Common myeloid progenitor, CD34-positive (primary cell): Measurements from ENCODE around the gene ZNF668.
A peak's percentile ranks its signal among the peaks of the same experiment; 100 is the strongest.

Experiments
- CTCF ChIA-PET: fragments of 350-600 bp; sonication (Branson Sonifier 250); formaldehyde crosslinking; loops from one replicate; lab custom pipeline; 2021; ENCODE audit warnings: antibody characterized with exemption; lab: Charles Lee
- POLR2A ChIA-PET: fragments of 350-600 bp; sonication (Branson Sonifier 250); formaldehyde crosslinking; loops from one replicate; lab custom pipeline; 2021; ENCODE audit warnings: antibody characterized with exemption; lab: Charles Lee
- DNase-seq, 3 donors: peaks; one replicate each; pipeline versions ENCODE4 v3.0.0 to v3.0.0-alpha.2; 2013
- H3K27ac ChIP-seq, 2 experiments: 1 replicate in 1 of 2; 2 replicates in 1 of 2; pipeline ENCODE4 v1.7.0; 2013; ENCODE audit warnings: inconsistent platforms in 2 of 2, low read length in 2 of 2, mild to moderate bottlenecking in 2 of 2, low read depth in 1 of 2, moderate library complexity in 1 of 2; ENCODE audit not compliant: severe bottlenecking in 2 of 2, insufficient read depth in 1 of 2, poor library complexity in 1 of 2
- H3K27me3 ChIP-seq, 5 experiments: replicated peaks in 2 of 5; 1 replicate in 3 of 5; 2 replicates in 2 of 5; pipeline versions ENCODE4 v1.6.1 to v1.7.0; 2013; ENCODE audit warnings: low read length in 4 of 5, mild to moderate bottlenecking in 2 of 5, moderate library complexity in 2 of 5, inconsistent platforms in 1 of 5; ENCODE audit not compliant: insufficient read depth in 5 of 5, control insufficient read depth in 4 of 5
- H3K36me3 ChIP-seq, 4 experiments: 1 replicate in 2 of 4; 2 replicates in 2 of 4; pipeline versions ENCODE4 v1.6.1 to v1.7.0; 2013; ENCODE audit warnings: low read length in 3 of 4, control low read depth in 1 of 4, mild to moderate bottlenecking in 1 of 4; ENCODE audit not compliant: control insufficient read depth in 4 of 4, insufficient read depth in 4 of 4
- H3K4me1 ChIP-seq, 4 experiments: 1 replicate in 3 of 4; 2 replicates in 1 of 4; pipeline versions ENCODE4 v1.6.1 to v1.7.1; 2013; ENCODE audit warnings: low read length in 3 of 4, mild to moderate bottlenecking in 3 of 4, control low read depth in 1 of 4, inconsistent platforms in 1 of 4, moderate library complexity in 1 of 4; ENCODE audit not compliant: control insufficient read depth in 4 of 4, insufficient read depth in 4 of 4; ENCODE audit errors: control extremely low read depth in 1 of 4
- H3K4me3 ChIP-seq, 7 experiments: 1 replicate in 4 of 7; 2 replicates in 3 of 7; pipeline versions ENCODE4 v1.5.1 to v1.7.0; 2013; ENCODE audit warnings: mild to moderate bottlenecking in 7 of 7, low read length in 6 of 7, moderate library complexity in 6 of 7, inconsistent platforms in 2 of 7, low read depth in 2 of 7, control low read depth in 1 of 7; ENCODE audit not compliant: insufficient read depth in 4 of 7, control insufficient read depth in 1 of 7; ENCODE audit errors: extremely low read depth in 1 of 7
- H3K9me3 ChIP-seq, 5 experiments: 1 replicate in 4 of 5; 2 replicates in 1 of 5; pipeline versions ENCODE4 v1.6.1 to v1.7.1; 2013; ENCODE audit warnings: low read length in 4 of 5, mild to moderate bottlenecking in 2 of 5, inconsistent platforms in 1 of 5, low read depth in 1 of 5, moderate library complexity in 1 of 5; ENCODE audit not compliant: control insufficient read depth in 4 of 5, insufficient read depth in 2 of 5; ENCODE audit errors: control extremely low read depth in 1 of 5
- WGBS: methylation state at CpG from one replicate; pipeline ENCODE4 v1.1.5; 2013; ENCODE audit not compliant: insufficient coverage; 5-methylcytosine and 5-hydroxymethylcytosine counted together

ZNF668 gene

DNA sequence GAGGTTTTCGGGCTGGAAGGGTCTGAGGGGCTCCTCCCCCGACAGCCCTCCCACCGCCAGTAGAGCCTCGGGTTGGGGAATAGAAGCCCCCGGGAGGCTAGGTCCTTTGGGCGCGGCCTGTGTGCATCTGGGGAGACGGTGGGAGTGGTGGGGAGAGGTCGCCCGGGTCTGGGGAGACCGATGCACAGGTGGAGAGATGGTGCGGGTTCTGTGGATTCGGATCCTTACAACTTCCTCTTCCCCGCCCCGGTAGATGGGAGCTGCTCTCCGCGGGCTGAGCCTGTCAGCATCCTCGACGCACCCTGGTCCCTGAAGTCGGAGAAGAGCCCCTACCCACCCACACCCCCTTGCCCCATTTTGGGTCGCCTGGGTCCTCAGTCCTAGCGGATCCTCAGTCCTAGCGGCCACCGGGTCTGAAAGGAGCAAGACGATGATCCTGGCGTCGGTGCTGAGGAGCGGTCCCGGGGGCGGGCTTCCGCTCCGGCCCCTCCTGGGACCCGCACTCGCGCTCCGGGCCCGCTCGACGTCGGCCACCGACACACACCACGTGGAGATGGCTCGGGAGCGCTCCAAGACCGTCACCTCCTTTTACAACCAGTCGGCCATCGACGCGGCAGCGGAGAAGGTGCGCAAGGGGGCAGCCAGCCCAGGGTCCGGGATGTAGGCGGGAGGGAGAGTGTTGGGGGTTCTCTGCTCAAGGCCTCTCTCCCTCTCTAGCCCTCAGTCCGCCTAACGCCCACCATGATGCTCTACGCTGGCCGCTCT lies 34.9 kb upstream of the ZNF668 start:
- WGBS, result 66% methylated on average over 38 of the region's 57 CpGs
- POLR2A ChIA-PET, result no interaction called here
- no peaks in the 10 kb centered on the region for H3K9me3 ChIP-seq
- peaks cover 8 to 37% (median 29%) of the 10 kb centered on the region in 4 experiments for H3K36me3 ChIP-seq
- H3K27ac ChIP-seq, result peak overlapping the region in 1 of 2 experiments; percentile 70
- peaks cover 7 to 41% (median 35%) of the 10 kb centered on the region in 4 experiments for H3K4me1 ChIP-seq
- peak overlapping the region; percentile 52 to 87 (median 87) for H3K4me3 ChIP-seq
- DNase-seq, result peak in 2 of 3 donors; percentile 30 to 33
- no peaks in the 10 kb centered on the region for H3K27me3 ChIP-seq
- CTCF ChIA-PET, result interaction anchor here (1.6 to 2.4 kb wide), 2 partner anchors 18 to 33 kb away, joined by 4 to 7 read pairs; no protein-coding TSS in a partner anchor

DNA sequence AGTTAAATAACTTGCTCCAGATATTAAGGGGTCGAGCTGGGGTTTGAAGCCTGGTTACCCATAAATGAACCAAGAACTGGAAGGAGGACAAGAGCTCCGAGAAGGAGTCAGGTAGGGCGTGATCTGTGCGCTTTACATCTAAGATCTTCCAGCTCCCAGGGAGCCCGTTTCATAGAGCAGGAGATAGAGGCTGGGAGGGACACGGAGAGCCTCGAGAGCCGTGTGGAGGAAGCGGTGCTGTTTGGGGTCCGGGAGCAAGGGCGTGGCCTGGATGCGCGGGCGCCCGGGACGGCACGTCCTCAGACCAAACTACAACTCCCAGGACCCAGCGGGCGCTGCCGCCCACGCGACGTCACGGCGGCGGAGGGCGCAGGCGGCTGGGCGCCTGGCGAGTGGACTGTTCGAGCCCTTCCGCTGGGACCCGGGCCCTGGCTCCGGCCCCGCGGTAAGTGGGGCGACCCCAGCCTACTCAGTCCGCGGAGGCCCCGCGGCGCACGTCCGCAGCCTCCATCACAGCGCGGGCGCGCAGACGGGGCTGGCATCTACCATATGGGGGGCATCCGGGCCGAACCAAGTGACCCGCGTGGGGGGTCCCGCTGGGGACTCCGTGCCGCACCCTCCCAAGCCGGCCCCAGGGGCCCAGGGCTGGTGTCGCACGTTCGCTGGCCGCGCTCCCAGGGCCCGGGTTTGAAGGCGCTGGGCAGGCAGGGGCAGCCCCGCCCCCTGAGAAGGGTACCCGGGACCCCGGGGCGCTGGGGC lies 34.2 kb upstream of the ZNF668 start, which contains the start of gene BCKDK:
TSS of gene BCKDK (plus strand) at position 352 of the 759 bp plus-strand sequence. CDS start 838 bp downstream, outside the sequence.
- POLR2A ChIA-PET, result interaction anchor here (1.0 kb wide), 1 partner anchor 34 kb away, joined by 3 read pairs; no protein-coding TSS in a partner anchor

DNA sequence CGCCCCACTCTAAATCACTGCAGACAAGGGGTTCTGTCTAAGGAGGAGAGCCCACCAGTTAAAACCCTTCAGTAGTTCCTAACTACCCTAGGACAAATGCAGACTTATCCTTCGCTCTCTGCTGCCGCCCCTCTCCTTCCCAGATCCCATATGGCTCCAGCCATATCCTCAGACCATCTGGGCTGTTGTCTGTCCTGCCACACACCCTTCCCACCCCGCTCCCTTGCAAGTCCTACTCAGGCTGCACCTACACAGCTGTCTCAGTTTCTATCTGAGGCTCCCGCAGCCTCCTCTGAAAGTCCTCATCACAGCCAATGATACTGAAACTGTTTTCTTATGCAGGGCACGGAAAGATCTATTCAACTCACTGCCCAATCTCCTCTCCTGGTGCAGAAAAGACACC lies 33.4 kb upstream of the ZNF668 start:
- POLR2A ChIA-PET, result interaction anchor here (1.0 kb wide), 1 partner anchor 35 kb away, joined by 3 read pairs; no protein-coding TSS in a partner anchor
- CTCF ChIA-PET, result interaction anchor here (0.9 to 1.4 kb wide), 4 partner anchors 10 to 152 kb away, joined by 3 to 4 read pairs (median 3); partner anchors contain the start of gene KAT8

More for the DNA sequence above, 34.2 kb upstream of the ZNF668 start, which contains the start of gene BCKDK:
- CTCF ChIA-PET, result interaction anchor here (0.9 to 2.4 kb wide), 5 partner anchors 9 to 153 kb away, joined by 3 to 7 read pairs (median 3); partner anchors contain the start of gene KAT8
- peaks cover 8 to 37% (median 29%) of the 10 kb centered on the region in 4 experiments for H3K36me3 ChIP-seq
- no peaks in the 10 kb centered on the region for H3K27me3 ChIP-seq
- H3K4me1 ChIP-seq, result peaks cover 6 to 33% (median 27%) of the 10 kb centered on the region in 4 experiments
- no peaks in the 10 kb centered on the region for H3K9me3 ChIP-seq
- peak; percentile 44 to 56 (median 50) for DNase-seq
- WGBS, result 4% methylated on average over 65 of the region's 68 CpGs
- peak within 1 kb of the TSS in 1 of 2 experiments; percentile 70 for H3K27ac ChIP-seq
- peak within 1 kb of the TSS; percentile 52 to 87 (median 87) for H3K4me3 ChIP-seq

DNA sequence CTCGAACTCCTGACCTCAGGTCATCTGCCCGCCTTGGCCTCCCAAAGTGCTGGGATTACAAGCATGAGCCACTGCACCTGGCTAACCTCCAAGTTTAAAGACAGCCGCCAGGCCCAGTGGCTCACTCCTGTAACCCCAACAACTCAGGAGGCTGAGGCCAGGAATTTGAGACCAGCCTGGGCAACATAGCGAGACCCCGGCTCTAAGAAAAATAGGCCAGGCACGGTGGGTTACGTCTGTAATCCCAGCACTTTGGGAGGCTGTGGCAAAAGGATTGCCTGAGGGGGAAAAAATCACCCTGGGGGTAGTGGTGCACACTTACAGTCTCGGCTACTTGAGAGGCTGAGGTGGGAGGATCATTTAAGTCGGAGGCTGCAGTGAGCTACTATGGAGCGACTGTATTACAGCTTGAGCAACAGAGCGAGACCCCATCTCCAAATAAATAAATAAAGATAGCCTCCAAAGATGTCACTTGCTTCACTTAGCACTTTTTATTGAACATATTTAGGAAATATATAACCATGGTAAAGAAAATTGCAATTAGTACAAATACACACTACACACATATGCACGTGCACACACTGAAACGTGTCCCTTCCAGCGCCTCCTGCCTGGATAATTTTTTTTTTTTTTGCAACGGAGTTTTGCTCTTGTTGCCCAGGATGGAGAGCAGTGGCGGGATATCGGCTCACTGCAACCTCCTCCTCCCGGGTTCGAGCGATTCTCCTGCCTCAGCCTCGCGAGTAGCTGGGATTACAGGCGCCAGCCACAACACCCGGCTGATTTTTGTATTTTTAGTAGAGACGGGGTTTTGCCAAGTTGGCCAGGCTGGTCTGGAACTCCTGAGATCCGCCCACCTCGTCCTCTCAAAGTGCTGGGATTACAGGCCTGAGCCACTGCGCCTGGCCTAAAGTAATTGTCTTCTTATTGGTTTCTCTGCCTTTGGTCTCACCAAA lies 32.7 kb upstream of the ZNF668 start:
- Histone ChIP-seq H3K36me3 (peaks cover 8 to 25% (median 21%) of the 10 kb centered on the region in 4 experiments), H3K4me1 (peaks cover 2 to 21% (median 18%) of the 10 kb centered on the region in 4 experiments), H3K27ac (no peak overlapping the region), H3K27me3 (no peaks in the 10 kb centered on the region), H3K9me3 (no peaks in the 10 kb centered on the region), H3K4me3 (no peak overlapping the region)
- 91% methylated on average over 19 of the region's 28 CpGs for WGBS
- DNase-seq, result no peak
- ChIA-PET CTCF (interaction anchor here (1.1 to 1.4 kb wide), 2 partner anchors 16 to 36 kb away, joined by 3 to 4 read pairs; no protein-coding TSS in a partner anchor), POLR2A (no interaction called here)

More for the DNA sequence above, 33.4 kb upstream of the ZNF668 start:
- no peaks in the 10 kb centered on the region for H3K9me3 ChIP-seq
- H3K27me3 ChIP-seq, result no peaks in the 10 kb centered on the region
- peaks cover 2 to 26% (median 20%) of the 10 kb centered on the region in 4 experiments for H3K4me1 ChIP-seq
- DNase-seq, result no peak
- H3K4me3 ChIP-seq, result no peak overlapping the region
- H3K36me3 ChIP-seq, result peaks cover 8 to 32% (median 27%) of the 10 kb centered on the region in 4 experiments
- peak overlapping the region in 1 of 2 experiments; percentile 70 for H3K27ac ChIP-seq
- 98% methylated on average over 6 of the region's 6 CpGs for WGBS

DNA sequence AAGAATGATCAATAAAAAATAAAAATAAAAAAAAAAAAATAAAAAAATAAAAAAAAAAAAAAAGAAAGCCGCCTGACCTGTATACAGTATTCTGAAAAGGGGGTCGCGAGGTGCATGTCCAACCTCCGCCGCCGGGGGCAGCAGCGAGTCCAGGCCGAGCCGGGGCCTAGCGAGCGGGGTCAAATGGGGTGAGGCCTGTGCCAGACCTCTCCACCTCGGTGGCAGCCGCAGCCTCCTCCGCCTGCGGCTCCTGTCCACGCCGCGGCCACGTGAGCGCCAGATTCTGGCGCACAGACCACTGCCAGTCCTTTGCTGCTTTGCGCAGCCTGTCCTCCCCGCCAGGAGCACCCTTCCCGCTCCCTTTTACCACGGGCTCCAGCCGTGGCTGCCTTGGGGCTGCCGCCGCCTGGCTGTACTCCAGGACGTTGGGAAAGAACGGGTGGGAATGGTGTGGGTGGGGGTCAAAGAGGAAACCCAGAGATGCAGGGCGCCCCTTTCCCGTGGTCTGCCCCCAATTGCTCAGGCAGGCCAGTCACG lies 31.7 kb upstream of the ZNF668 start:
- WGBS, result 0% methylated on average over 21 of the region's 33 CpGs
- Histone ChIP-seq H3K27me3 (no peaks in the 10 kb centered on the region), H3K4me3 (peak overlapping the region in 3 of 7 experiments; percentile 16 to 32 (median 32)), H3K36me3 (peaks cover under 1 to 15% (median 11%) of the 10 kb centered on the region in 4 experiments), H3K4me1 (peaks cover 2 to 21% (median 18%) of the 10 kb centered on the region in 4 experiments), H3K27ac (no peak overlapping the region), H3K9me3 (no peaks in the 10 kb centered on the region)
- peak; percentile 88 to 92 (median 90) for DNase-seq
- POLR2A ChIA-PET, result no interaction called here
- CTCF ChIA-PET, result no interaction called here
